Endothelial cell of umbilical vein (primary cell): ENCODE results near the gene RAMACL. TPM values are rescaled to one million over a fixed set of nuclear protein-coding genes. Genes with fewer than 3 reads are reported as not detected.

Experiments used
- BruUV-seq: library from RNA; stranded (reverse); fragments of 400-500 nt; replicated peaks from 2 replicates; lab custom pipeline; 2021; lab: Mats Ljungman, UMichigan
- CTCF ChIA-PET: fragments of 300-600, 350-600 bp; sonication (Branson Sonifier 250); formaldehyde crosslinking; loops from one replicate; lab custom pipeline; 2021; ENCODE audit warnings: antibody characterized with exemption, inconsistent platforms; lab: Charles Lee
- POLR2A ChIA-PET: fragments of 300-600, 350-600 bp; sonication (Branson Sonifier 250); formaldehyde crosslinking; loops from one replicate; lab custom pipeline; 2021; ENCODE audit warnings: antibody characterized with exemption, inconsistent platforms; lab: Charles Lee
- DNase-seq: peaks from one replicate; pipeline ENCODE4 v3.0.0-alpha.2; 2011; ENCODE audit warnings: low read depth, low spot score
- FAIRE-seq: peaks from 2 replicates; lab custom pipeline; 2011; peaks lifted over from hg19 to GRCh38; lab: Jason Lieb, UNC
- H2AFZ ChIP-seq: 2 replicates; pipeline ENCODE4 v1.6.0; 2012; ENCODE audit warnings: low read depth, low read length, control low read depth, inconsistent platforms
- H3K27ac ChIP-seq: 2 replicates; pipeline ENCODE4 v1.5.1; 2011; ENCODE audit warnings: low read depth, mild to moderate bottlenecking, control low read depth, low read length, moderate library complexity; ENCODE audit not compliant: insufficient read depth
- H3K27me3 ChIP-seq, 2 experiments: 2 replicates each; pipeline versions ENCODE4 v1.6.0 to v1.6.1; 2011; ENCODE audit warnings: low read length in 2 of 2, mixed read lengths in 1 of 2; ENCODE audit not compliant: control insufficient read depth in 2 of 2, insufficient read depth in 2 of 2
- H3K36me3 ChIP-seq, 2 experiments: 2 replicates in 1 of 2; 3 replicates in 1 of 2; pipeline ENCODE4 v1.5.1; 2011; ENCODE audit warnings: low read length in 2 of 2, mild to moderate bottlenecking in 1 of 2, moderate library complexity in 1 of 2; ENCODE audit not compliant: control insufficient read depth in 2 of 2, insufficient read depth in 2 of 2; ENCODE audit errors: extremely low read depth in 1 of 2
- H3K4me1 ChIP-seq: 3 replicates; pipeline ENCODE4 v1.5.1; 2011; ENCODE audit warnings: mild to moderate bottlenecking, low read length; ENCODE audit not compliant: control insufficient read depth, insufficient read depth; ENCODE audit errors: extremely low read depth
- H3K4me2 ChIP-seq: 2 replicates; pipeline ENCODE4 v1.6.1; 2011; ENCODE audit warnings: low read length, control low read depth, mixed read lengths; ENCODE audit not compliant: insufficient read depth
- H3K4me3 ChIP-seq, 3 experiments: fragments of 200-600 bp in 1 of 3; sonication (generic), shearing (Covaris generic) in 1 of 3; replicated peaks in 1 of 3; 2 replicates each; pipeline ENCODE4 v1.5.1; 2011 to 2016; ENCODE audit warnings: control low read depth in 3 of 3, low read length in 3 of 3, mild to moderate bottlenecking in 2 of 3, inconsistent platforms in 1 of 3, low read depth in 1 of 3, moderate library complexity in 1 of 3; ENCODE audit not compliant: insufficient read depth in 1 of 3
- H3K79me2 ChIP-seq: 2 replicates; pipeline ENCODE4 v1.6.0; 2012; ENCODE audit warnings: low read length, inconsistent platforms; ENCODE audit not compliant: control insufficient read depth, insufficient read depth
- H3K9ac ChIP-seq: replicated peaks from 2 replicates; pipeline ENCODE3; 2011; ENCODE audit warnings: low read length, control low read depth; ENCODE audit not compliant: insufficient read depth; ENCODE audit errors: extremely low read depth
- H3K9me1 ChIP-seq: replicated peaks from 3 replicates; pipeline ENCODE4 v1.6.0; 2011; ENCODE audit warnings: mild to moderate bottlenecking, low read length; ENCODE audit not compliant: control insufficient read depth, insufficient read depth; ENCODE audit errors: extremely low read depth
- H3K9me3 ChIP-seq: replicated peaks from 2 replicates; pipeline ENCODE4 v1.5.1; 2012; ENCODE audit warnings: low read length, inconsistent platforms; ENCODE audit not compliant: control insufficient read depth, insufficient read depth
- H4K20me1 ChIP-seq: replicated peaks from 2 replicates; pipeline ENCODE3; 2011; ENCODE audit warnings: mild to moderate bottlenecking, low read length; ENCODE audit not compliant: control insufficient read depth, insufficient read depth; ENCODE audit errors: extremely low read depth
- CTCF ChIP-seq, 2 donors: IDR thresholded peaks; 1 replicate in 1 of 2; 2 replicates in 1 of 2; pipeline ENCODE4 v1.5.1; 2011; ENCODE audit warnings: low read length in 2 of 2, mild to moderate bottlenecking in 2 of 2, moderate library complexity in 2 of 2, control low read depth in 1 of 2, inconsistent platforms in 1 of 2, low read depth in 1 of 2; ENCODE audit not compliant: insufficient read depth in 1 of 2; ENCODE audit errors: extremely low read depth in 1 of 2
- EZH2 ChIP-seq: IDR thresholded peaks from 2 replicates; pipeline ENCODE4 v1.6.1; 2012; ENCODE audit warnings: borderline replicate concordance, low read depth, mild to moderate bottlenecking, moderate library complexity, low read length, inconsistent platforms; ENCODE audit not compliant: severe bottlenecking
- FOS ChIP-seq: IDR thresholded peaks from 2 replicates; pipeline ENCODE4 v1.6.1; 2011; ENCODE audit warnings: mild to moderate bottlenecking, low read length, moderate library complexity, borderline replicate concordance; ENCODE audit not compliant: insufficient read depth
- JUN ChIP-seq: IDR thresholded peaks from 2 replicates; pipeline ENCODE4 v1.6.1; 2011; ENCODE audit warnings: borderline replicate concordance, low read depth; ENCODE audit not compliant: insufficient read length, insufficient read depth
- MAX ChIP-seq: IDR thresholded peaks from 2 replicates; pipeline ENCODE4 v1.6.1; 2011; ENCODE audit not compliant: insufficient read depth, insufficient read length
- MYC ChIP-seq: IDR thresholded peaks from one replicate; pipeline ENCODE4 v1.6.1; 2011; ENCODE audit warnings: mild to moderate bottlenecking, low read depth, low read length
- dilution Hi-C: fragments of 300-500 bp; cut with MboI; formaldehyde crosslinking; loops from one replicate; pipeline ENCODE4 v1.15.0; 2019; ENCODE audit warnings: low sequenced_read_pairs; ENCODE audit not compliant: extremely low pct_ligation_motif_present
- intact Hi-C: fragments of 100-400 bp; cut with micrococcal nuclease; formaldehyde crosslinking; loops from one replicate; pipeline ENCODE4 v1.10.0; 2022
- polyA plus RNA-seq, 4 experiments: library from polyadenylated mRNA; depleted of rRNA in 3 of 4; stranded (reverse) in 3 of 4; unstranded in 1 of 4; fragments of >200 nt; gene quantifications; 2 replicates each; pipeline versions ENCODE4 v1.2.1 to v1.2.3, GENCODE V29; 2011 to 2012; ENCODE audit warnings: missing spikeins in 1 of 4
- total RNA-seq: library from RNA; stranded (reverse); gene quantifications from 2 replicates; pipeline ENCODE4 v1.2.3, GENCODE V29; 2021

Gene RAMACL
- total and polyA plus RNA-seq, 2 donors (not counting 3 experiments of a cell fraction or from before 2014, with no cell fraction given) = 0.17 to 5.3 TPM

GRCh38 chr6:166613027-166613426, 26.5 kb upstream of the RAMACL start:
- ChIA-PET POLR2A (interaction anchor here (0.6 to 0.8 kb wide), 2 partner anchors 12 to 14 kb away, joined by 3 to 6 read pairs; no protein-coding TSS in a partner anchor), CTCF (interaction anchor here (1.6 kb wide), 1 partner anchor 14 kb away, joined by 5 read pairs; no protein-coding TSS in a partner anchor)
- Histone ChIP-seq H3K4me2 (no peak overlapping the region), H3K9me1 (no peaks in the 10 kb centered on the region), H3K4me1 (peaks cover 39% of the 10 kb centered on the region), H3K36me3 (peaks cover 0 to 2% of the 10 kb centered on the region in 2 experiments), H4K20me1 (no peaks in the 10 kb centered on the region), H3K27ac (no peak overlapping the region), H3K79me2 (peaks cover 27% of the 10 kb centered on the region), H3K27me3 (no peaks in the 10 kb centered on the region), H3K4me3 (no peak overlapping the region), H2AFZ (no peak overlapping the region), H3K9me3 (no peaks in the 10 kb centered on the region), H3K9ac (no peak overlapping the region)
- intact Hi-C loops (no loop called here), dilution Hi-C loops (no loop called here)
- TF ChIP-seq MAX (no peak), EZH2 (no peak), JUN (no peak), CTCF (IDR thresholded peaks at IDR 0.05; ENCODE audit: extremely low read depth in 1 of 2, insufficient read depth in 1 of 2, low read depth in 1 of 2, low read length in 2 of 2) (no peak)
- DNase-seq = no peak
- BruUV-seq = no TSS peak
- peak; percentile 26 for FAIRE-seq

- no peak overlapping the region for H2AFZ ChIP-seq
- ChIA-PET CTCF (interaction anchor here (1.6 kb wide), 1 partner anchor 14 kb away, joined by 5 read pairs; no protein-coding TSS in a partner anchor), POLR2A (interaction anchor here (0.8 kb wide), 1 partner anchor 12 kb away, joined by 3 read pairs; no protein-coding TSS in a partner anchor)
- FAIRE-seq = no peak
- dilution Hi-C loops (no loop called here), intact Hi-C loops (no loop called here)
- H3K79me2 ChIP-seq = peaks cover 24% of the 10 kb centered on the region
- no peaks in the 10 kb centered on the region for H3K9me3 ChIP-seq
- no peaks in the 10 kb centered on the region for H3K27me3 ChIP-seq
- no peak for DNase-seq
- H3K4me3 ChIP-seq = no peak overlapping the region
- H3K27ac ChIP-seq = no peak overlapping the region
- H3K36me3 ChIP-seq = peaks cover 0 to 1% of the 10 kb centered on the region in 2 experiments
- TF ChIP-seq CTCF (IDR thresholded peaks at IDR 0.05; ENCODE audit: extremely low read depth in 1 of 2, insufficient read depth in 1 of 2, low read depth in 1 of 2, low read length in 2 of 2) (no peak), JUN (no peak), MAX (no peak), MYC (no peak), FOS (no peak)
- H3K4me1 ChIP-seq = peaks cover 41% of the 10 kb centered on the region
- no peak overlapping the region for H3K4me2 ChIP-seq
- BruUV-seq = no TSS peak
- H3K9me1 ChIP-seq = no peaks in the 10 kb centered on the region
- H3K9ac ChIP-seq = no peak overlapping the region
- H4K20me1 ChIP-seq = no peaks in the 10 kb centered on the region
These were observed 26.0 kb upstream of the RAMACL start for GRCh38 chr6:166612471-166612881.
